Stimulated activated CD4-positive, alpha-beta T cell treated with anti-CD3 and anti-CD28 coated beads, Interleukin-4, amount 100 ng/mL, for 48 hours (primary cell): Measurements from ENCODE around the gene CSGALNACT2.
"Not testable (repeated sequence)": the region's sequence is repeated elsewhere in the genome, so short reads cannot be mapped to it uniquely, and the experiment has no call there.

Source experiments
- DNase-seq, 2 donors: peaks; one replicate each; pipeline ENCODE4 v3.0.0-alpha.2; 2020; ENCODE audit warnings: low read depth in 2 of 2

The CSGALNACT2 gene

GRCh38 chr10:43181146-43181545, 42.9 kb downstream of the CSGALNACT2 start:
- DNase-seq = no peak

DNA sequence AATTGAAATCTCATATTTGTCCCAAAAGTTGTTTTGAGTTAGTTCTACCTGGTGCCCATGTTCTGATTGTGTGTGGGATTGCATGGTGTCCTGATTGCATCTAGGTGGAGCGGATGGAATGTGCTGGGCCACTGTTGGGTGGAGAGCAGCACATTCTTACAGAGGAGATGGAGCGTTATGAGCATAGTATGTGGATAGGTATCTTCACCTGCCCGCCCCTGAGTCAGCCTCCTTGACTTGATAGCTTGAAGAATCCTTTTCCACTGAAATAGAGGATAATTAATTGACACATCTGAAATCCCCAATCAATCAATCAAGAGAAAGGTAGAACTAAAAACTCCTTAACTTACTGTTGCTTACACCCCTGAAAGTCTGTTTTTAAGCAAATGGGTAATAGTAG, 45.5 kb downstream of the CSGALNACT2 start:
- DNase-seq = not testable (repeated sequence)

DNA sequence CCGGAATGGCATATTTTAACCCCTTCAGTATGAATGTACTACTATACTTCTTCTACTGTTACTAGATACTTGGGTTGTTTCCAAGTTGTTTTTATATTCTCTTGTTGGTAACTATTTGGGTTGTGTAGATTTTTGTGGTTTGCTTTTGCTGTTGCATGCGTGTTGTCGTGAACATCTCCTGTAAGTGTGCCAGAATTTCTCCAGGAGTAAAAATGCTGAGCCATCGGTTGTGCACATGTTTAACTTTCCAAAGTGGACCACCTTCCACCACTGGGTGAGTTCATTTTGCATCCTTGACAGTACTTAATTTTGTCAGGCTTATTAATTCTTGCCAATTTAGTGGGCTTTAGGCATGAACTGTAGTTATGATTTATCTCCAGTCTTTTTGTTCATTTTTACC, 47.9 kb downstream of the CSGALNACT2 start:
- no peak for DNase-seq

DNA sequence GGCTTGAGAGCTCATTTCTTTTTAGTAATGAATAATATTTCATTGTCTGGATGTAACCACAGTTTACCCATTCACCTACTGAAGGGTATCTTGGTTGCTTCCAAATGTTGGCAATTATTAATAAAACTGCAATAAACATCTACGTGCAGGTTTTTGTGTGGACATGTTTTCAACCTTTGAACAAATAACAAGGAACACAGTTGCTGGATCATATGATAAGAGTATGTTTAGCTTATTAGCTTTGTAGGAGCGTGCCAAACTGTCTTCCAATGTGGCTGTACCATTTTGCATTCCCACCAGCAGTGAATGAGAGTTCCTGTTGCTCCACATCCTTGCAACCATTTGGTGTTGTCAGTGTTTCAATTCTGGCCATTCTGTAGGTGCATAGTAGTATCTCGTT, 49.0 kb downstream of the CSGALNACT2 start:
- no peak for DNase-seq

DNA sequence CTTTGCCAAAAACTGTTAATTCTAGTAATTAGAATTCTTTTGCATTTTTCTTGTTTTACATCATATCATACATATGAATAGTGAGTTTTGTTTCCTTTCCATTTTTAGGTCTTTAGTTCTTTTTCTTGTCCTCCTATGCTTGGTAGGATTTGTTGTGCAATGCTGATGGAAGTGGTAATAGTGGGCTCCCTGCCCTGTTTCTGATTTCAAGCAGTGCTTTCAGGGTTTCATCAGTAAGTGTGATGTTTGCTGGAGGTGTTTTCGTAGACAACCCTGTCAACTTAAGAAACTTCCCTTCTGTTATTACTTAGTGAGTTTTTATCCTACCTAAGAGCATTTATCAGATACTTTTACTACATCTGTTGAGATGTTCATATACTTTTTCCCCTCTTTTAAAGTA, 50.5 kb downstream of the CSGALNACT2 start:
- DNase-seq = no peak

DNA sequence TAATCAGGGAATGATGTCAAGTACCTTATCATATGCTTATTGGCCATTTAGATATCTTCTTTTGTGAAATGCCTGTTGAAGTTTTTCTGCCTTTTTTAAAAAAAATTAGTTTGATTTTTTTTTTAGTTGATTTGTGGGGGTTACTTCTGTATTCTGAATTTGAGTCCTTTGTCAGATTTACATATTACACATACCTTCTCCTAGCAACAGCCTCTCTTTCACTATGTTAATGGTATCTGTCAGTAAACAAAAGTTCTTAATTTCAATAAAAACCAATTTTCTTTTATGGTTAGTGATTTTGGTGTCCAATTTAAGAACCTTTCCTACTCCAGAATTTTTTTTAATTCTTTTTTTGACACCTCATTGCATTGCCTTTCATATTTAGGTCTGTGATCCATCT, 52.0 kb downstream of the CSGALNACT2 start:
- no peak for DNase-seq

DNA sequence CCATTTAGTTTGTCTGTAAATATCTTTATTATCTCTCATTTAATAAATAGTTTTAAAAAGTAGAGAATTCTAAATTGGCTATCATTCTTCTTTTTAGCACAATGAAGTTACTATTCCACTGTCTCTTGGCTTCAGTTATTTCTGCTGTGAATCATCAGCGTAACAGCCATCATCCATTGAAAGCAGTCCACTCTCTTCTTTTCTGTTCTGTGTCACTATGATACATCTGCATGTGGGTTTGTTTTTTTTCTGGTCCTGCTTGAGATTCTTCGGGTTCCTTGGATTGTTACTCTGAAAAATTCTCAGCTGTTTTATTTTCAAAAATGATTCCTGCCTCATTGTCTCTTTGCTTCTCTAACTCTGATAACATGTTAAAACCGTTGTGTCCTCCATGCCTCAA, 52.5 kb downstream of the CSGALNACT2 start:
- no peak for DNase-seq

DNA sequence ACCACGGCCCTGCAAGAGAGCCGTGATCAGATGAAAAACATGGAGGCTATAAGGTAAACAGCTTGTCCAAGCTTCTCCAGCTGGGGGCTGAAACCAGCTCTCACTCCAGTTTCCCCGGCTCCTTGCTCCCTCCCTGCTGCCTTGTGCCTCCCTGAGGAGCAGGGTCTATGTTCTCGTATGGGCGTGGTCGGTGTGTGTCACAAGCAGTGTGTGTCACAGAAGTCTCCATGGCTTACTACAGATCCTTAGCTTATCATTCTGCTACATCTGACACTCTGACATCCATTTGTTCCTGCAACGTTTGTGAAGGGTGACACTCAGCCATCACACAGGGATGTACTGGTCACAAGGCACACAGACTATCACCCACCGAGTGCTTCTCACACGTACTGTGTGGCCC, 54.6 kb downstream of the CSGALNACT2 start:
- DNase-seq = no peak

DNA sequence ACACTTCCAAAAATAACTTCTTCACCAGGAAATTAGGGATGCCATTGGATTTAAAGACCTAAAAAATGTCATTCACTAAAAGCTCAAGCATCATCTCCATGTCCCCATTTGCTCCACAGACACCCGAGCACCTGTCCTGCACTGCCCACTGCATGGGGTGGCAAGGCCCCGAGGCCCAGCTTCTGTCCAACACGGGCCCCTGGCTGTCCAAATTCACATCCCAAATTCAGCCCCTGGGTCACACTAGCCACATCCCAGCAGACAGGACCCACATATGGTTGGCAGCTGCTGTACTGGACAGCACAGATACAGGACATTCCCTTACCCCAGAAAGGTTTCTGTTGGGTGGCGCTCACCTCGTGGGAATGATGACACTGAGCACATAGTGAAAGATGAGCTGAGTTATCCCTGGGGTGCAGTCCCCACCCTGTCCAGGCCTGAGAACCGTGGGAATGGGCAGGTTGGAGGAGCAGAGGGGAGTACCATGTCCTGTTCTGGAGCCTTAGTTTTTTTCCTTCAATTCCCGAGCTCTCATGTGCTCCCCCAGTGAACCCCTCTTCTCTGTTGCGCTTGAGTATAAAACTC, 55.3 kb downstream of the CSGALNACT2 start:
- DNase-seq = no peak

- DNase-seq = no peak
Measured at GRCh38 chr10:43194266-43194665, 56.0 kb downstream of the CSGALNACT2 start.

DNA sequence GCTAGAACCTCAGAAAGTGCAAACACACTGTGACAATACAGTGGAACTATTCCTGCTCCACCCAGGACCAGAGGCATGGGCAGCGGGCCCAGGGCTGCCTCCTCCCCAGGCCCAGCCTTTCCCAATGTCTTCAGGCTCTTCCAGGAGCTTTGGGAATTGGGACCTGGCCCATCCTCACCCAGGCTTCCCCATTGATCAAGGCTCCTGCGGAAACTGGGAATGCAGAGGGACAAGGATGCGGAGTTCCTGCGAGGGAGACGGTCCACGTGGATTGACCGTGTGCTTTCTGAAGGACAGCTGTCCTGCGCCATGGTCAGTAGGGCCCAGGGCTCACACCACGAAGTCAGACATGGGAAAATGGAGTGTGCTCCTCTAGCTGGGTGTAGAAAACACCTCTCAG, 56.6 kb downstream of the CSGALNACT2 start:
- no peak for DNase-seq

DNA sequence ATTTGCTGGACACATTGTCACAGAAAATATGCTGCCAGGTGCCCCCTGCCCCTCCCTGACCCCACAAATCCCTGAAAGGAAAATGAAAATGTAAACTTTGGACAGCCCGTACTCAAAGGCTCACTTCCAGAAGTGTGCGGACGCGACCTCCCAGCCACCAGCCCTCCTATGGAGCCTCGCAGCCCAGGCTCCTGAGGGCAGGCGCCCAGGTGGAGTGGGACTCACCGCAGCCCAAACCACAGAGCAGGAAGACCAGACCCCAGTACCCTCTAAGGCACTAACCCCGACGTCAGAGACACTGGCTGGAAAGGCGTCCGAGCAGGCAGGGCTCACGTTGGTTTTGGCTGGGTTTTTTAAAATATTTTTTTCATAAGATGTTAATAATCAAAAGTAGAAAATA, 57.3 kb downstream of the CSGALNACT2 start:
- no peak for DNase-seq

GRCh38 chr10:43196131-43196980, 58.1 kb downstream of the CSGALNACT2 start:
- DNase-seq = no peak

DNA sequence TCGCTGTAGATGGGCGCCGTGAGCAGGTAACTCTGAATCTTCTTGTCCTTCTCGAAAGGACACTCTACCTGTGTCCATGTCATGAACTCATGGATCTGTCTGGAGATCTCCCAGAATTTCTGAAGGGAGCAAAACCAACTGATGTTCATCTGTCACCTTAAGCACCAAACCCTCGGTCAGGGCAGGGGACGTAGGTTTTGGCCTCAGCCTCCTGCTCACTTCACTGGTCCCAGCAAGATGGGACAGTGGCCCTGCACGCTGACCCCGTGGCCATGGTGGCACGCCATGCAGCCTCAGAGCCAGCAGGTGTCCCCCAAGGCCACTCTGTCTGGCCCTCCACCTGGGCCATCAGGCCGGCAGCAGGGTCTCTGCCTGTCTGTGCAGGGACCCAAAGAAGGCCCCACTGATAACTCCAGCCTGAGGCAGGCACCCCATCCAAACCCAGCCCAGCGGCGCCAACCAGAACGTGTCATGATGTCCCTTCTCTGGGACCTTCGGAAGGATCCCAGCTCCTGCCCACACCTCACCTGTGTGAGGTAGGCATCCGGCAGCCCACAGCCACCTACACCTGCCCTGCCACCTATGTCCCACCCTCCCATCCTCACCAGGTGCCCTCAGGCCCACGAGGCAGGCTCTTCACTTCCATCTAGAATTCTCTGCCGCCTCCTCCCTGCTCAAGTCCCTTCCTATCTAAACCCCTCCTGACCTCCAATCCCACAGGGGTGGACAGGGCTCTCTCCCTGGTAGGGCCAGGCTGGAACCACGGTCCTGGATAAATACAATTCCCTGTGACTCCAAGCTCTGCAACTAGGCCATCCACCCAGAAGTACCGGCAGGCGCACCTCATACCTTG, 59.0 kb downstream of the CSGALNACT2 start:
- DNase-seq = no peak

DNA sequence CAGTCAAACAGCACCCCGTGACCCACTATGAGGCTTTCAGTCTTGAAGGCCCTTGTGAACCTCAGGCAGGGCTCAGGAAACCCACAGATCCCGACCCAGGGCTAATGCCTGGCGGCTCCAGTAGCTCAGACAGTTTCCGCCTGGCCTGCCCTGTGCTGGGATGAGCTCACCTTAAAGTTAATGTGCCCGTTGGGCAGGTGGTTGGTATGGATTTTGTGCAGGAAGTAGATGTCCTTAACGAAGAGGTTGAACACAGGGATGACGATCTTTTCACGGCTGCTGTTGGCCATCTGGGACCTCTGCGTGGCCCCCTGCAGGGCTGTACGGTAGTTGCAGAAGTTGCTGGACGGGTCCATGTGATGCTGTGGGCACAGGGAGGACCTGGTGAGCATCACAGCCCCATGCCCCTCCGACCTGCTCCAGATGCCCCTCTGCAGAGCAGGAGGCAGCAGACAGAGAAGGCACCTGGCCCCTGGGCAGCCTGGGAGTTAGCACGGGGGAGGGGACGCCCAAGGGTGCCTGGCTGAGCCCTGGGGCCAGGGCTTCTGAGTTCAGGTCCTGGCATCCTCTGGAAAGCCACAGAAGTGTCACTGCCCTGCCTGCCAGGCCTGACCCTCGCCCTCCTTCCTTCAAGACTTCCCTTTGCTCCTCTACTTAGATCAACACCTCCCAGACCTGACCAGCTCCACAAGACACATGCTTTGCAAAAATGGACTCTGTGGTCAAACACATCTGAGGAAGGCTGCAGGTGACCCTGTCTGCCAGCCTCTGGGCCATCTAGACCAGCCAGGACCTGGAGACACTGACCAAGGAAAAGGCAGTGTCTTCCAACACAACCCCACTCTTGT, 59.8 kb downstream of the CSGALNACT2 start:
- peak; percentile 14 to 27 for DNase-seq

DNA sequence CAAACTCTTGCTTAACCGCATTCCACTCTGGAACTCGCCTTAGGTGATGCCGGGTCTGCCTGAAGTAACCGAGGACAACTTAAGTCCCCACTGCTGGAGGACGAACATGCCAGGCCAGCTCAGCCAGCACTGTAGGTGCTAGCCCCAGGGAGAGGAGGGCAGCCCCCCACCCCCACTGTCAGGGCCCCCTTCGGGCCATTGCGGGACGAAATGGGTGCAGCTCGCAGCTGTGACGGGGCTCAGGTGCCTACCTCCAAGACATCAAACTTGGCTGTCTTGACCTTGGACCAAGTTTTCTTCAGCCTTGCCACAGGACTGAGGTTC, 60.4 kb downstream of the CSGALNACT2 start:
- no peak for DNase-seq

GRCh38 chr10:43199088-43199683, 60.9 kb downstream of the CSGALNACT2 start:
- DNase-seq = no peak

GRCh38 chr10:43199684-43200537, 61.7 kb downstream of the CSGALNACT2 start:
- no peak for DNase-seq

DNA sequence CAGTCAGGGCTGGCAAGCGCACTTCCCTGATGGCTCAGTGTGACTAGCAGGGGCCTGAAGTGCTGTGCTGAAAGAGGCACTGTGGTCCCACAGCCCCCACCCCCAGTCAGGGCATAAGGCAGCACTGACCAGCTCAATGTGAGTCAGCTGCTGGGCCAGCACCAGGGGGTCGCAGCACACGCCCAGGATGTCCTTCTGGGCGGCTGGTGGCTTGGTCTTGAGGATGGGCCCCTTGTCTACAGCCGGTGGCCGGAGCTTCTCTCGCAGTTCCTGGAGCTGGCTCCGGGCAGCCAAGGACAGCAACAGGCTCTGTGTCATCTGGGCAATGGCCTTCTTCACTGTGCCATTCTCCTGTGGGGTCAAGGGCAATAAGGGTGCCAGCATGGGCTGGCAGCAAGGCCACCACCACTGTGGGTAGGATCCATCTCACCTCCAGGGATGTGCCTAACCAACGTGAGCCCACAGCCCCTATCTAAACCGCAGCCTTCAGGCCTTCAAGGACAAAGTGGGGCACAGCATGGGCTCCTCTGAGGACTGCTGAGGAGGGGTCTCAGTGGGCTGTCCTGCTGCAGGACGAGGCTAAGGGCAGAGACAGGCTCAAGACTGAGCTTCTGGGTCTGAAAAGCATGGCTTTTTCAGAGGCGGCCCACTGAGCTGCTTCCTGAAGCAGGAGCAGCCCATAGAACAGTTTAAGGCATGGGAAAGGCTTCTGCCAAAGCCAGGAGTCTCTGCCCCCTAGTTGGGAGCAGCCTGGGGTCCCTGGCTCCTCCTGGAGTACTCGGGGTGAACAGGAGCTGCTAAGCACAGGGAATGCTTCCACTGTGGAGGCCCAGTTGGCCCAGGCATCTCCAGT, 62.5 kb downstream of the CSGALNACT2 start:
- DNase-seq = no peak
